ENCODE measurements around the gene LTK.
A peak's percentile ranks its signal among the peaks of the same experiment; 100 is the strongest.

LTK gene

DNA sequence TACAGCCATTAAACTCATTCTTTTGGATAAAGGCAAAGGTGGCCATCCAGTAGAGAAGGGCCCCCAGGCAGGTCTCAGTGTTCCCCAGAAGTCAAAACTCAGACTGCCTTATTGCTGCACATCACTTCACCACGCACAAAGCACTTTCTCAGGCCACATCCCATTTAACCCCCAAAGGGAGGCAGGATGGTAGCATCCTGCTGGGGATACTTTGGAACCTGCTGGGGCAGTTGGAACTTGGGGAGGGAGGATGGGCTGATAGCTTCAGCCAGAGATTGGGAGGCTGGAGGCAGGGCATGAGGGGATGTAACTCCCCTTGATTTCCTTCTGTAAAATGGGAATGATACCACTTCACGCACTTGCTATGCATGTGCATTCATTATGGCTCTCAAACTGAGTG is 15.0 kb downstream of the LTK start:
- no peak for DNase-seq (ENCODE audit: low spot score)

- no peak for DNase-seq (ENCODE audit: low spot score)
Measured at GRCh38 chr15:41495736-41496599, 17.7 kb downstream of the LTK start.

DNA sequence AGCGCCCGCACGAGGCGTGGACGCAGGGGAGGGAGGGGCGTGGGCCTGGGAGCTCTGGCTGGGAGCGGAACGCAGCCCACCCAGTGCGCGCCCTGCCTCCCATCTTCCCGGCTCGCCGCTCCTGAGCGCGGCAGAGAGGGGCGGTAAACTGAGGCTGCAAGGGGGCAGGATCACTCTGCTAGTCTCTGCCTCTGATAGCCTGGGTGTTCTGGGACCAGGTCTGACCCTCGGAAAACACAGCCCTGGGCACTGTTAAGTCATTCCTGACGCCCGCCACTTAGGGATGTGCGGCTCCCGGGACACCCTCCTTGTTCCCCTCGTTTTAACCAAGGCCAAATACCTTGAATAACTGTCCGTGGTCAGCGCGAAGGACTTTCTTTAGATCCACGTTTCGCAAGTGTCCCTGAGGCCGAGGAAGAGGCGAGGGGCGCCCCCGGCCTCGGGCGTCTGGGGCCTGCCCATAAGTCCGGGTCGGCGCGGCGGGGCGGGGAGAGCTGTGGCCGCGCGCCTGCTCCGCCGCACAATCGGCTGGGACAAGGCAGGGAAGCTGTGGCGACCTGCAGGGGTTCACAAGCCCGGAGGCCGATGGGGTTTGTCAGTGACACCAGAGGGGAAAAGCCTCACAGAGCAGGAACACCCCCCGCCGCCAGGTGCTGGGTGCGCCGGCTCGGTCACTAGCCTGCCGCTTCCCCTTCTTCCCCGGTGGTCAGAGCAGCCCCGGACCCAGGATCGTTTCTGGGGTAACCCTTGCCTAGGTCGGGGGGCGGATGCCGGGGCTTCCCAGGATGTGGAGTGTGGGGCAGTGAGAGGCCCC is 18.5 kb downstream of the LTK start:
- no peak for DNase-seq (ENCODE audit: low spot score)

DNA sequence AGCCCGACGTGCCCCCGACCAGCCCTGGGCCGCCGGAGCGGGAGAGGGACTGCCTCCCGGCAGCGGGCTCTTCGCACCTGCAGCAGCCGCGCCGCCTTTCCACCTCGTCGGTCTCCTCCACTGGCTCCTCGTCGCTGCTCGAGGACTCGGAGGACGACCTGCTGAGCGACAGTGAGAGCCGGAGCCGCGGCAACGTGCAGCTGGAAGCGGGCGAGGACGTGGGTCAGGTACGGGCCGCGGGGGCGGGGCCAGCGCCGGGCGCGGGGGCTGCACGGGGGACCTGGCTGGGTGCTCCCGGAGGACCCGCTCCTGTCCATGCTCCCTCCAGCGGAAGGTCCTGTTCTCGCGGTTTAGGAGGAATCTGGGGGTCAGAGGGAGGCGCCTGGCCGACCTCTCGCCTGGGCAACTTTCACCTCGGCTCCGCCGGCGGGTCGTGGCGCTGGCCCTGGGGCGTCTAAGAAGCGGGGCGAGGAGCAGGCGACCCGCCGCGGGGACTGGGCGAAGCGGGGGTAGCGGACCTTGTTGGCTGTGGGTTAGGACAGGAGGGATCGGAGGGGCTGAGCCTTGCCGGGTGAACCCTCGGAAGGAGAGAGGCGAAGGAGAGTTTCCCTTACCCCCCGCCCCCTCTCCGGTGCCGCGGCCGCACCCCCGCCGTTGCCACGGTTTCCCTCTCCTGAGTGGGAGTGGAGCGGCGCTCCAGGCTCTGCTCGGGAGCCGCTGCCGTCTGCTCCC is 19.3 kb downstream of the LTK start:
- no peak for DNase-seq (ENCODE audit: low spot score)

- no peak for DNase-seq (ENCODE audit: low spot score)
Measured at GRCh38 chr15:41493902-41494189, 19.8 kb downstream of the LTK start.

DNA sequence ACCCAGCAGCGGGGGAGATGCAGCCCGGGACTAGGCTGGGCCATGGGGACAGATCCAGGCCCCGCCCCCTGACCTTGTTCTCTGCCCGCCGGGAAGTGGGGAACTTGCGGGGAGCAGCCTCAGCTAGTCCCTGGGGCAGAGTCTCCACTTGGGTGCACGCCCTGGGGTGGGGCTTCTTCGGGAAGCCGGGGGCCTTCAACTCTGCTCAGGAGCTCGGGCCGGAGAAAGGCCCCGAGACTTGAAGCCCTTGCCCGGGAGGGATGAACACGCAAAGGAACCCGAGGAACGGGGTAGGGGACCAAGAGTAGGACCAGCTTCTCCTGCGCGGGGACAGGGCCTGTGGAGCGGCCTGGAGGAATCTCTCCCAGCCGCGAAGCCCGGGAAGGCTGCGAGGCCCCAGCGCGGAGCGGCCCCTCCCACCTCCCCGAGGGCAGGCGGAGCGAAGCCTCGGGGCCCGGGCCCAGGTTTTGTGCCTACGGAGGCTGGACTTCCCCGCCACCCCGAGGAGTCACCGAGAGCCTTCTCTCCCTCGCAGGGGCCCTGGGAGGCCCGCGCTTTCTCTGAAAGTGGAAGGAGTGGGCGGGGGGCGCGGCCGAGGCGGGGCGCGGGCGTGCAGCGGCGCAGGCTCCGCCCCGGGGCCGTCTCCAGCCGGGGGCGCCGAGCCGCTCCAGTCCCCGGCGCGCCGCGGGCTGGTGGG is 20.3 kb downstream of the LTK start, which contains the start of gene ITPKA:
Gene ITPKA (plus strand): TSS at position 670 of the 697 bp plus-strand sequence. CDS start 54 bp downstream, outside the sequence.
- DNase-seq (ENCODE audit: low spot score): peak; percentile 82

DNA sequence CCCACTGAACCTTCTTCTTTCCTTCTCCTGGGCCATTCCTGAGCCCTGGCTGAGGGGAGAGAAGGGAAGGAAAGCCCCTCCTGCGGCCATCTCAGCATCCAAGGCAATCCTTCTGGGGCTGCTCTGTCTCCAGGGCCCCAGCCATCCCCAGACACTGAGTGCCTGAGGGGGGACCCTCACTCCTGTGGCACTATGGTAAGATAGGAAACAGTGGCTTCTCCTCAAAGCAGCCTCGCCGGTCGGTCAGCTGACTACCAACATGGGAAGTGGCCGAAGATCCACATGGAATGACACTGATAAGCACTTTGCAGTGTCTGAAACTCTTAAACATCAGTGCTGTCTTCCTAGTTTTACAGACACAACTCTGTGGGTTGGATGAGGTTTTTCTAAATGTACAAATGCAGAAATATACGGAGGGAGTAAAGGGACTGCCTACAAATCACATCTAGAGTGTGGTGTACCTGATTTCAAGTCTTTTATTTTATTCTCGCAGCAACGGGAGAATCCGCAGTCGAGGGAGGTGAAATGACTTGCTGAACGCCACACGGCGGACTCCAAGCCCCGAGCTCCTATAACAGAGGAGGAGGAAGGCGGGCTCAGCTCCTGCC is 20.9 kb downstream of the LTK start:
- DNase-seq (ENCODE audit: low spot score): no peak

DNA sequence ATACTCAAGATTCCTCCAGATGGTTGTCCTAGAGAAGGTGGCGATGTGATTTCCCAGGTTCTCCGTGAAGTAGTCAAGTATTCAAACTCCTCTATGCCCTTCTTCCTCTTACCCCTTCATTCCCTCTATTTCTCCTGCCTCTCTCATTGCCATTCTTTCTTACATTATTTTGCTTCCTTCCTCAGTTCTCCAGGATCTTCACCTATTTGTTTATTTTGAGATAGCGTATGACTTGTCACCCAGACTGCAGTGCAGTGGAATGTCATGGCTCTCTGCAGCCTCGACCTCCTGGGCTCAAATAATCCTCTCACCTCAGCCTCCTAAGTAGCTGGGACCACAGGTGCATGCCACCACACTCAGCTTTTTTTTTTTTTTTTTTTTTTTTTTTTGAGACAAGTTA is 21.7 kb downstream of the LTK start:
- no peak for DNase-seq (ENCODE audit: low spot score)

DNA sequence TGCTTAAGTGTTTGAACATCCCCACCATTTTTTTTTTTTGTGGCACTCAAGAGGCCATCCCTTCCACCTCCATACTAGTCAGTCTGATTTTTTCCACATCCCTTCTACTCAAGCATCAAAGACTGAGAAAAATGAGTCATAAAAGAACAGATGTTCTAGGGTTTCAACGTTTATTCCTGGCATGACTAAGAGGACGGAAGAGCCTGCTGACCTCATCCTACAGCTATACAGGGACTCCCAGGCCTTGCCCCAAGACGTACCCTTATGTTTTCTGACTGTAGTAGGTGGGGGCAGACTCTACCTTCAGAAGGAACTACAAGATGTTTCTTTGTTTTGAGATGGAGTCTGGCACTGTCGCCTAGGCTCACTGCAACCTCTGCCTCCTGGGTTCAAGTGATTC is 23.3 kb downstream of the LTK start:
- DNase-seq (ENCODE audit: low spot score): no peak

GRCh38 chr15:41489641-41490040 is 24.0 kb downstream of the LTK start:
- no peak for DNase-seq (ENCODE audit: low spot score)

GRCh38 chr15:41487802-41488201 is 25.8 kb downstream of the LTK start:
- no peak for DNase-seq (ENCODE audit: low spot score)

DNA sequence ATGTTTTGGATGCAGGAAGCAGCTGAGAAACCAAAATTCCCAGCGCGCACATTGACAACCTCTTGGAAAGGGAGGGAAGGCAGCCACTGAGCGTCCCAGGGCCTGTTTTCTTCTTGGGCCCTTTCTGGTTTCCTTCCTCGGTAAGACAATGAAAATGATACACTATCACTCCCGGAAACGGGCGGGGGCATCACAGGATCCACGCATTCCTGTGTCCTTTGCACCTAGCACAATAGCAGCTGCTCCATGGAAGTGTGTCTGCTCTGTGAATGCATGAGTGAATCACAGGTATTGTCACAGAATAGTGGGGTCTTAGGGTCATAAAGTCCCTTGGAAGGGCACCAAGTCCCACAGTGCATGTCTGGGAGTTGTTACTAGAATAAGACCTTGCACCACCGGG is 26.2 kb downstream of the LTK start:
- DNase-seq (ENCODE audit: low spot score): no peak

DNA sequence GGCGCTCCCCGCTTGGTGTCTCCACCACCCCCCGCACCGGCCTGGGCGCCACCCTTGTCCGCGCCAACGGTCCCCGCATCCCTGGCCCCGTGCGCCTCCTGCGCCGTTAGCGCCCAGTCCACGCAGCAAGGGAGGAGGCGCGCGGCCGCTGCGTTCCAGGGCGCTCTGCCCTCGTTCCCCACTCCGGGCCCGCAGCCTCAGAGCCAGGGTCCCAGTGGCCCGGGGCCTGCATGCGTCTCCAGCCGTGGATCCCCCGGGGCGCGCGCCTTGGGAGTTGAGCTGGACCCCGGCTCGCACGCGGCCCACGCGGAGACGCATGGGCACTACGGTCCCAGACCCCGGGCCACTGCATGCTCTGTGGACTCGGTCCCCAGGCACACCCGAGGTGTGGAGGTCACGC is 27.3 kb downstream of the LTK start:
- no peak for DNase-seq (ENCODE audit: low spot score)

DNA sequence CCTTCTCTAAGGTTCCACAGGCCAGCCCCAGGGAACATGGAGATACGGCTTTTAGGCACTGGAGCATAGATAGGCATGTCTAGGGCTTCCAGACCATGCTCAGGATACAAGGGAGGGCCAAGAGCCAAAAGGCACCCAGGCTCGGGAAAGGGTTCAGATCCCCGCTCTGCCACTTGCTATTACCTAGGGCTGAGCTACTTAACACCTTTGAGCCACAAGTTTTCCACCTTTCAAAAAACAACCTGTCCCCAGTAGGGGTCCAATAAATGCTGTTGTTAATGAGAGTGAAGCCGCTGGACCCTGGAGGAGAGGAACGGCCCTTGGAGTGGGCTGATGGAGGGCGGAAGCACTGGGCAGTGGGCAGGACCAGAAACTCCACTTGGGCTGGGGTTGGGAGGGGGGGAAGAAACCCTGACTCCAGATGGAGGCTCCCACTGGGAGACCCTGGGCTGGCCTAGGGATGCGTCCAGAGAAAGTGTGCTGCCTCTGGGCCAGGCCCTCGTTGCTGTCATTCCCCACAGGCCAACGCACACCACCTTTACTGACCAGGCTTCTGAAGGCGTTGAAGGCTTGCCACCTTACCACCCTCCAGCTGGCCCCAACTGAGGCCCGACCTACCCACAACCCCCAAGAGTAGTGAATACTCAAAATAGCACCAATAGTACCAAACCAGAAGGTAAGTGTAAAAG is 28.5 kb downstream of the LTK start:
- DNase-seq (ENCODE audit: low spot score): no peak

- no peak for DNase-seq (ENCODE audit: low spot score)
Measured at GRCh38 chr15:41483519-41483918, 30.1 kb downstream of the LTK start.

DNA sequence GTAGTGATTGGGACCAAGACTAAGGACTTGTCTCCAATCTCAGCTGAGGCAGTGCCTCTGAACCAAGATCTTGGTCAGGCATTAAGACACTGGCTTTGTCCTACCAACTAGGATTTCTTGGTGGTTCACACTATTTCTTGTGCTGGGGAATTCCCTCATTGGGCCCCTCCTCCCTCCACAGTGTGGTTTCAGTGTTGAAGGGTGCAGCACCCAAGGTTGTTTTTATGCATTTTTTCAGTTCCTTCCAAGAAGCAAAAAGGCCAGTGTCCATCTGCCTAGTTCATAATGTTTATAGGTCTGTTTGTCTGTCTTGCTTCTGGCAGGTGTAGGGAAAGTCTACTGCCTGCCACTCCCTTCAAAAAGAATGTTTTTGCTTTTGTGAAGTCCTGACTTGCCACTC is 30.5 kb downstream of the LTK start:
- no peak for DNase-seq (ENCODE audit: low spot score)

DNA sequence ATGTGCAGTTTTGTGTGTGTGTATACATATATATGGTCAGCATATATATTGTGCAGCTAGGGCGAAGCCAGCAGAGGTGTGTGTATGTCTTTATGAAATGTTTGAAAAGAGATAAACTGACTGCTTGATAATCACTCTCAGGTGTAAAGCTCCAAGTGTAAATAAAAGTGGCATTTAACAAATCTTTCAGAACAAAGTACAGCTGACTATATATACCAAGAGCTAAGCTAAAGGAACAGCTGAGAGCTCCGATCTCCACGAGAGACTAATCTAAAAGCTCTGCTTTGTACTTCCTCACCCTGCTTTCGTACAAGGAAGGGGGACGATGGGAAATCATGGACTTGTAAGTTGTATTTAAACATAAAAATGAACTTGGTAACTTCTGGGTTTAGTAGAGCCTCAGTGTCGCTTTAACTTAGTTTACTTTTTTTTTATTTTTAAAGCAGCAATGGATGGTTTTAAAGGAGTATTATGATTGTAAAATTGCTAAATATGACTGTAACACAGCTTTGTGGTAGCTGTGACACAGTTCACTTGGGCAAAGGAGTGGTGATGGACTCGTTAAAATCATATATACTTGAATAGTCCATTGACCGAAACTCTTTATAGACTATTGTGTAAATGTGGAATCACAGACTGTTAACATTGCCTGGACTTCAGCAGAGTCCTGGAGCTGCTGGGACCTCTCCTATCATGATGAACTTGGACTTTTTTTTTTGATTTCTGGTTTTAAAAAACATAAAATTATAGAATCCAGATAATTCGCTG is 31.3 kb downstream of the LTK start:
- DNase-seq (ENCODE audit: low spot score): no peak

- DNase-seq (ENCODE audit: low spot score): no peak
Measured at GRCh38 chr15:41480396-41481140, 33.1 kb downstream of the LTK start.

DNA sequence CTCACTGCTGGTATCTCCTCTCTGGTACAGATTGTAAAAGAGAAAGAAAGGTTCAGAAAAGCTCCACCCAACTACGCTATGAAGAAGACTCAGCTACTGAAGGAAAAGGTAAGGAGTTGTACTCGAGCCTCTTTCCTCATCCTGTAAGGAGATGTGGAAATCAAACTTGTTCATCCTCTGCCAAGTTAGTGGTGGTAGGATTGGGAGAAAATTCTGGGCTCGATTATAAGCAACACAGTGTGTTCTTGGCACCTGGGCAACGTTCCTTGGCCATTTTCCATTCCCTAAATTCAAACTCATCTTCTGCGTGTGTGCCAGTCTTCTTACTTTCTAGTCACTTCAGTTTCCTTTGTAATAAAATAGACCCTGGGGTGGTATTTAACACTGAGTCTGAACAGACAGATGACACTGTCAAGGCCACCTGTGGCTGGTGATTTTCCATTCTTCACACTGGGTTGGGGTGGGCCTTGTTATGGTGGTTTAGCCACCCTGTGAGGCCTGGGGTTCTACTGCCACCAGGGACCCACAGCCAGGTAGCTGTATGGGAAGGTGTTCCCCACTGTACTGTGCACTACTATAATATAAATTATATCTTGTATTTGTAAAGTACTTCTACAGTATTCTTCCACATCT is 37.1 kb downstream of the LTK start:
- no peak for DNase-seq (ENCODE audit: low spot score)
